Fibroblast of villous mesenchyme (primary cell): Measurements from ENCODE around the gene GNPDA1. TPM values are rescaled to one million over a fixed set of nuclear protein-coding genes. Genes with fewer than 3 reads are reported as not detected.
A peak's percentile ranks its signal among the peaks of the same experiment; 100 is the strongest.

Source experiments
- DNase-seq: peaks from one replicate; pipeline ENCODE4 v3.0.0-alpha.2; 2010; ENCODE audit warnings: low read depth
- H3K4me3 ChIP-seq: 2 replicates; pipeline ENCODE4 v1.5.1; 2011; ENCODE audit warnings: low read depth, mild to moderate bottlenecking, low read length
- total RNA-seq: library from RNA; depleted of rRNA; stranded (reverse); fragments of >200 nt; gene quantifications from 2 replicates; pipeline ENCODE4 v1.2.3, GENCODE V29; 2012
- TF ChIP-seq, protein P1 (sequence below): IDR thresholded peaks from 2 replicates; pipeline ENCODE4 v1.5.1; 2012; ENCODE audit warnings: low read depth, mild to moderate bottlenecking, low read length; ENCODE audit not compliant: insufficient read depth

Gene GNPDA1
- total RNA-seq, 1 donor: 59.6 TPM

DNA sequence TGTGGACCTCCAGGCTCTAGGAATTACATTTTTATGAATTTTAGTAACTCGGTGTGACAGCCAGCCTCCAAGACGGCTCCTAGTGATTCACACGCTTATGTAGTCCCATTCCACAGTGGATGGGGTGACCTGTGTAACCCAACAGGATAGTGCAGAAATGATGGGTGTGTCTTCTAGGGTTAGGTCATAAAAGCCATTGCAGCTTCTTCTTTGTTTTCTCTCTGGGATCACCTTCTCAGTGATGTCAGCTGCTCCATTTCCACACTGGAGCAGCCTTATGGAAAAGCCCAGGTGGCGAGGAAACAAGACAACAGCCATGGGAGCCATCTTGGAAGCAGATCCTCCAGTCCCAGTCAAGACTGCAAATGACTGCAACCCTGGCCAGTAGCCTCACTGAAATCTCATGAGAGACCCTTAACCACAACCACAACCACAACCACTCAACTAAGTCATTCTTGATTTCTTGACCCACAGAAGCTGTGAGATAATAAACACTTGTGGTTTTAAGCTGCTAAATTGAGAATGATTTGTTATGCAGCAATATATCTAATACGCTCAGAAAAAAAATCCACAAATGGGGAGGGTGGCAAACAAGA lies 5.1 kb upstream of the GNPDA1 start:
- no peak overlapping the region for H3K4me3 ChIP-seq
- peak; percentile 29 for DNase-seq
- TF ChIP-seq, protein P1, sequence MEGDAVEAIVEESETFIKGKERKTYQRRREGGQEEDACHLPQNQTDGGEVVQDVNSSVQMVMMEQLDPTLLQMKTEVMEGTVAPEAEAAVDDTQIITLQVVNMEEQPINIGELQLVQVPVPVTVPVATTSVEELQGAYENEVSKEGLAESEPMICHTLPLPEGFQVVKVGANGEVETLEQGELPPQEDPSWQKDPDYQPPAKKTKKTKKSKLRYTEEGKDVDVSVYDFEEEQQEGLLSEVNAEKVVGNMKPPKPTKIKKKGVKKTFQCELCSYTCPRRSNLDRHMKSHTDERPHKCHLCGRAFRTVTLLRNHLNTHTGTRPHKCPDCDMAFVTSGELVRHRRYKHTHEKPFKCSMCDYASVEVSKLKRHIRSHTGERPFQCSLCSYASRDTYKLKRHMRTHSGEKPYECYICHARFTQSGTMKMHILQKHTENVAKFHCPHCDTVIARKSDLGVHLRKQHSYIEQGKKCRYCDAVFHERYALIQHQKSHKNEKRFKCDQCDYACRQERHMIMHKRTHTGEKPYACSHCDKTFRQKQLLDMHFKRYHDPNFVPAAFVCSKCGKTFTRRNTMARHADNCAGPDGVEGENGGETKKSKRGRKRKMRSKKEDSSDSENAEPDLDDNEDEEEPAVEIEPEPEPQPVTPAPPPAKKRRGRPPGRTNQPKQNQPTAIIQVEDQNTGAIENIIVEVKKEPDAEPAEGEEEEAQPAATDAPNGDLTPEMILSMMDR: no peak

DNA sequence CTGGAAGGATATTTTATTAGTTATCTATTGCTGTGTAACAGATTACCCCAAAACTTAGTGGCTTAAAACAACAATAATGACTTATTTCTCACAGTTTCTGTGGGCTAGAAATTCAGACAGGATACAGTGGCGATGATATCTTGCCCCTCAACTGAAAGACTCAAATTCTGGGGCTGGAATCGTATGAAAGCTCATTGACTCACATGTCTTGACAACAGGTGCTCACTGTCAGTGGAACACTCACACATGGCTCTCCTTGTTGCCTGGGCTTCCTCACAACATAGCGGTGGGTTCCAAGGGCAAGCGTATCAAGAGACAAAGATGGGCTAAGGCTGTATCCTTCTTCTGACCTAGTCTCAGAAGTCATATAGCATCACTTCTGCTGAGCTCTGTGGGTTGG lies 3.7 kb upstream of the GNPDA1 start:
- DNase-seq: no peak

DNA sequence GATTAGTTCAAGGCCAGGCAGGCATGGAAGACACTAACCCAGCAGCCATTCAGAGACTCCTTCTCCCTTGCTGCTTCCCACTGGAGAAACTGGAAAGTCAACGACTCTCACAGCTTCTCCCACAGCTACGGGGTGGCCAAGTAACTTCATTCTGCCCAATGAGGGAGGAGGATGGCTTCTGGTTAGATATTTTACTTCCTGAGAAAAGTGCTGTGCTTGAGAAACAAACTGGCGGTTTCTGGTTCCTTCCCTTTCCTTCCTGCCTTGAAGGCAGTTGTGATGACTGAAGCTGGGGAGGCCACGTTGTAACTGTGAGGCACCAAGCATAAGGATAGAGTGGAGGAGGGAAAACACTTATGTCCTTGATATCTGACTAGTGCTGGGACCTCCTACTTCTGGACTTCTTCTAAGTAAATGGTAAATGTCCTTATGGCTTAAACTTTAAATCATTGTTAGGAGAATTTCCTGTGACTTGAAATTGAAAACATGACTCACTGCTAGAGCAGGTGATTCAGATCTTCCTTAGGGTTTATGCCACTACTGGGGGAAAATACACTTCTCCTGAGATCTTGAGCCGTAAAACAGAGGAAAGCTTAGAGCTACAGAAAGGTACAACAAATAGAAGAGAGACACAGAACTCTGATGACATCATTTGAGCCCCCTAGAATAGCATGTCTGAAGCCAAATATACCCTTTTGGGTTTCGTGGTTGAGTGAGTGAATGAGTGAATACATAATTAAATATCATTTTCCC lies 3.1 kb upstream of the GNPDA1 start:
- DNase-seq: peak; percentile 27
- TF ChIP-seq, protein P1: no peak

More for the DNA sequence above, 3.7 kb upstream of the GNPDA1 start:
- TF ChIP-seq, protein P1: no peak
- no peak overlapping the region for H3K4me3 ChIP-seq

DNA sequence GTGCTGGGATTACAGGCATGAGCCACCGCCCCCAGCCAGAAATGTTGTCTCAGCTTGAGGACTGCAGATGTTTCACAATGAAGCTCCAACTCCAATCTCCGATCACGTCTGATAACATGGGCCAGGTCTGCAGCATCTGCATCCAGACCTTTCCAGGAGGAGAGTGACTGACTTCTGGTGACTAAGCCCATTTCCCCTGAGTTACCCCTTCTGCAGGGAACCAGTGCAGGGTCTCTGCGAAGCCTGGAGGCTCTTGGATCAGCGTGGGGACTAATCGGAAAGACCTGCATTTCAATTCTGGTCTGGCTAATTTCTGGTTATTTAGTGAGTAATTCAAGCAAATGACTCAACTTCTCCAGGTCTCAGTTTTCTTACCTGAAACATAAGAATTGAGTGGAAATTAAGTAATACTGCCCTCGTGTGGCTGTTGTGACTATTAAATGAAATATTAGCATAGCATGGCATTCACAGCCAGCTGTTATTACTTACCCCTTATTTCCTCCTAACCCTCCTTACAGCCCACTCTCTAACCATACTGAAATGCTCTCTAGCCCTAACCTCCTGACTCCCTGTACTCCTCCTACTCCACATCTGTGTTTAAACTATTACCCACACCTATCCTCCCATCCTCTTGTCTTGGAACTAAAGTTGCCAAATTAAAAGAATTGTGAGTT lies 2.2 kb upstream of the GNPDA1 start:
- TF ChIP-seq, protein P1: peak; percentile 47
- DNase-seq: peak; percentile 57
- no peak overlapping the region for H3K4me3 ChIP-seq

More for the DNA sequence above, 3.1 kb upstream of the GNPDA1 start:
- H3K4me3 ChIP-seq: no peak overlapping the region

DNA sequence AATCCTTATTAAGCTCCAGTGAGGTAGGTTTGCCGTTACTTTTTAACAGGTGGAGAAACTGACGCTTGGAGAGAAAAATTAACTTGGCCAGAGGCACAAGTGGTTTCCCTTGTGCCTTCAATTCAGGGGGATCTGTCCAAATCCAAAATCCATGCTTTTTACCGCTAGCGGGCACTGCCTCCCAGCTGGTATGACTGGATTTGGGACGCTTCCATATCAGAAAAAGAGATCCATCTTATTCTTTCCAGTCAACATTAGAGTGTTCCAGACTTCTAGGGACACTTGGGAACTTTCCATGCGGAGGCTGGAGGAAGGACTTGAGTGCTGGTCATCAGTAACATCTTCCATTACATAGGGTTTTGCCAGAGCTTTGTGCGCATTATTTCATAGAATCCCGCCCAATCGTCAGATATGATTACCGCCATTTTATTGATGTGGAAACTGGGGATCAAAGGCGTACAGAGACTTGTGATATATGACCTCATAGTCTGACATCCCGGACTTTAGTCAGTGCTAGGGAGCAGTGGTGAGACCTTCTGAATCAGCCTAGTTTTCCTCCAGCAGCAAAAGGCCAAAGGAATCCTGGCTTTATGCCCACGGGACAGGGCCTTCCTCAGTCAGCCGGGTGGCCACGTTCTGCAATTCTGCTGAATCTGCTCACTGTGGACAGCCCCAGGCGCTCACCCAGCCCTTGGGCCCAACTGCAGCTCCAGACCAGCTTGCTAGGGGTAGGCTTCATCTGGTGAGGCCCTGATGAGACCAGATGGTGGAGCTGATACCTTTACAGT lies 1.1 kb upstream of the GNPDA1 start:
- TF ChIP-seq, protein P1: no peak
- peak; percentile 51 for DNase-seq
- H3K4me3 ChIP-seq: no peak overlapping the region

DNA sequence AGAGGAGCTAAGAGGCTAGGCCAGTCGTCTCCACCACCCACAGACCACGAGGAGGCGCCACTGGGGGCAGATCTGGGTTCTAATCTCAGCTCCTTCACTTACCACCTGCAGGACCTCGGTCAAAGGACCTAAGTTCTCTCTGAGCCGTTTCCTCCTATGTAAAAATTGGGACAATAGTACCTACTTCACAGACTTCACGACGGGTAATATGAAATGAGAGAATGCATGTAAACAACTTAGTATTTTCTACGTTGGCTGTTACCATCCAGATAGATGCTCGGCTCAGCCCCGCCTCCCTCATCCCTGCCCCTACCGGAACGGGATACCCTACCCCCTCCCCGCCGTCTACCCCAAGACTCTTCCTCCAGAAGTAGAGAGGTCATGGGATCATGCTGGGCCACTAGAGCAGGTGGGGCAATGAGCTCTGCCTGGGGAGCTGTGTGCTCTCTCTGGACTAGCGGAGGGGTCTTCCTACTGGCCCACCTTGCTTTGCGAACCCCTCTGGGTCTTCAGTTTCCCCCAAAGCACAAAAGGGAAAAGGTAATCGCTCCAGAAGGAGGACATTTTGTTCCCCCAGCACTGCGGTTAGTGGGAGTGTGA lies 541 bp downstream of the GNPDA1 start:
- H3K4me3 ChIP-seq: peak overlapping the region; percentile 87
- peak; percentile 37 for DNase-seq
- TF ChIP-seq, protein P1: peak; percentile 63
